ENCODE data around the gene DNAL1. TPM values are rescaled to one million over a fixed set of nuclear protein-coding genes. Genes with fewer than 3 reads are reported as not detected.

DNAL1 gene
- total and polyA plus RNA-seq, 9 donors: 4.1 to 19.9 (median 15.8) TPM

DNA sequence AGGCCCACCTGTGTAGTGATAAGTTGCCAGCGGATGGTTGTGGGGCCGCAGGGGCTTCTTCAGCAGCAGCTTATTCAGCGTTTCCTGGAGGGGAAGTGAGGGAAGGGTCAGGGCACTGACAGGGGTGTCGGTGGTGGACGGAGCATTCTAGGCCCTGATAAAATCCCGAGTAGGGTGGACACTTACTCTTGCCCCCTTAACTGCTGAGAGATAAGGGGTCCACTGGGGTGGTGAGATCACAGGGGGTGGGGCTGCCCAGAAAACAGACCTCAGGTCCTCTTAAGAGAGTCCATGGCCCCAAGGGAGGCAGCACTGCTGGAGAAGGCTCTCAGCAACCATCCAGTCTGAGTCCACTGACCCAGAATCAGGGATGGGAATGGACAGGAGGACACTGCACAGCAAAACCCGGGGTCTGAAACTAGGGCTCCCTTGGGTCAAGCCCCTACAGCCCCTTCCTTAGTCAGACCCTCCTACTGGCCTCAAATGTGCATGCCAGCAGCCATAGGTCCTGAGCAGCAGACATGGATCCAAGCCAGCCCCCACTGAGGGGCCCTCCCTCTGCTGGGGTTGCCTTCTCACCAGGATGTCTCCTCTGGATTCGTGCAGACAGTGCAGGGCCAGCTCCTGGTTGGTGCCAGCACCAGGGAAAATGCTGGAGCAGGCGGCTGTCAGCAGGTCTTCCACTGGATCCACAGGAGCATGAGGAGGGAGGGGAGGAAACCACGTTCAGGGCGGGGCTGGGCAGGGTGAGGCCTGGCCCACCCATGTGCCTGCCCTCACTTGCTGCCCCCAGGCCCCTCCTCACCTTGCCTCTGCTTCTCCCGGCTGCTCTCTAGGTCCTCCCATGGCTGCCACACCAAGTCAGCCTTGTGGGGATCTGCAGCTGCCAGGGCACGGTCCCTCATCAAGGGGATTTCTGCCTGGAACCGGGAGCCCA, 81.5 kb downstream of the DNAL1 start:
- Histone ChIP-seq H3K4me1 (ENCODE audit: insufficient read depth) (peaks cover 15% of the 10 kb centered on the region), H3K27me3 (no peaks in the 10 kb centered on the region), H3K4me3 (no peak overlapping the region), H3K9me3 (no peaks in the 10 kb centered on the region), H3K36me3 (no peaks in the 10 kb centered on the region), H3K27ac (peak overlapping the region in 1 of 2 donors; percentile 66)
- intact Hi-C loops (cut with DNase I): loop anchor here in 2 of 4 donors (5.0 kb wide), 2 partner anchors 91 to 96 kb away; no protein-coding TSS in a partner anchor
- TF ChIP-seq CTCF (IDR thresholded peaks at IDR 0.05): no peak
- TF ChIP-seq EP300 (IDR thresholded peaks at IDR 0.05): no peak
- TF ChIP-seq POLR2A (IDR thresholded peaks at IDR 0.05): no peak
- 49 to 56% (median 51%) methylated on average over 14 of the region's 14 CpGs for WGBS, 3 donors
- DNase-seq: peak in 2 of 5 donors; percentile 30 to 36

- TF ChIP-seq POLR2A (IDR thresholded peaks at IDR 0.05): no peak
- no peak for TF ChIP-seq EP300 (IDR thresholded peaks at IDR 0.05)
- TF ChIP-seq CTCF (IDR thresholded peaks at IDR 0.05): no peak
- Histone ChIP-seq H3K36me3 (no peaks in the 10 kb centered on the region), H3K27me3 (no peaks in the 10 kb centered on the region), H3K9me3 (no peaks in the 10 kb centered on the region), H3K4me3 (no peak overlapping the region), H3K27ac (no peak overlapping the region), H3K4me1 (ENCODE audit: insufficient read depth) (peaks cover 16% of the 10 kb centered on the region)
- DNase-seq: peak in 1 of 5 donors; percentile 25
- WGBS, 3 donors: 71 to 81% (median 79%) methylated on average over 7 of the region's 7 CpGs
- intact Hi-C loops (cut with DNase I): loop anchor here in 2 of 4 donors (5.0 kb wide), 2 partner anchors 90 to 95 kb away; no protein-coding TSS in a partner anchor
Measured at GRCh38 chr14:73727166-73727565, 82.4 kb downstream of the DNAL1 start.

DNA sequence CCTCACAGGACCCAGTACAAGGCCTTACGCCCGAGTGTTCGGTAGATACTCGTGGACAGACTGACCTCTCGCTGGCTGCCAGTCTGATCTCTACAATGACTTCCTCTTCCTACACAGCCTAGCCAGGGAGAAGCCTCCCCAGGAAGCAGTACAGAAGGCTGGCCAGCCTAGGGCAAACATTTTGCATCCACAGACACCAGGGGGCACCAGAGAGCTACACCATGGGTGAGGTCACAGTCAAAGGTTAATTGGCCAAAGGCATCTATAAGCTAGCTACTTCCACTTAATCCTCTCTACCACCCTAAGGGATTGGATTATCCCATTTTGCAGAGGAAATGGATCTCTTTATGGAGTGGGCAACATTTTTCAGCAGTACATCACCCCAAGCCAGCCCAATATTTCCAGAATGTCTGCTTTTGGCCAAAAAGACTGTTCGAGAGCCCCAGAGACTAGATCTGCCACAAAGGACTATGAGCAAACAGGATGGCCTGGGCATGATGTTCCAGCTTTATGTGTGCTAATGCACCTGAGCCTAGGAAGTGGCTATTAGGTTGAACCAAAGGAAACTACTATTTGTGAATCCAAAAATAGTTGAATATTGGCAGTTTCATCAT, 84.0 kb downstream of the DNAL1 start:
- Histone ChIP-seq H3K4me1 (ENCODE audit: insufficient read depth) (peaks cover 18% of the 10 kb centered on the region), H3K9me3 (no peaks in the 10 kb centered on the region), H3K4me3 (no peak overlapping the region), H3K36me3 (no peaks in the 10 kb centered on the region), H3K27me3 (no peaks in the 10 kb centered on the region), H3K27ac (peak overlapping the region; percentile 24 to 39)
- WGBS, 3 donors: 17 to 20% (median 17%) methylated on average over 6 of the region's 6 CpGs
- intact Hi-C loops (cut with DNase I): loop anchor here in 3 of 4 donors (1.0 to 5.0 kb wide), 3 partner anchors 88 to 96 kb away; no protein-coding TSS in a partner anchor
- peak; percentile 75 to 88 (median 87) for DNase-seq
- TF ChIP-seq POLR2A (IDR thresholded peaks at IDR 0.05) (peak; percentile 39), EP300 (IDR thresholded peaks at IDR 0.05) (no peak), CTCF (IDR thresholded peaks at IDR 0.05) (peak; percentile 93 to 96 (median 95))

GRCh38 chr14:73729556-73730265, 84.9 kb downstream of the DNAL1 start:
- intact Hi-C loops (cut with DNase I): loop anchor here in 3 of 4 donors (1.0 to 5.0 kb wide), 3 partner anchors 88 to 96 kb away; no protein-coding TSS in a partner anchor
- 86 to 89% (median 86%) methylated on average over 23 of the region's 23 CpGs for WGBS, 3 donors
- peaks cover 15% of the 10 kb centered on the region for H3K4me1 ChIP-seq (ENCODE audit: insufficient read depth)
- H3K27me3 ChIP-seq: no peaks in the 10 kb centered on the region
- no peak overlapping the region for H3K4me3 ChIP-seq
- no peak for TF ChIP-seq EP300 (IDR thresholded peaks at IDR 0.05)
- no peak for TF ChIP-seq POLR2A (IDR thresholded peaks at IDR 0.05)
- TF ChIP-seq CTCF (IDR thresholded peaks at IDR 0.05): no peak
- peak in 3 of 5 donors; percentile 39 to 41 (median 40) for DNase-seq
- H3K27ac ChIP-seq: peak overlapping the region in 1 of 2 donors; percentile 39
- H3K9me3 ChIP-seq: no peaks in the 10 kb centered on the region
- H3K36me3 ChIP-seq: no peaks in the 10 kb centered on the region
